ENCODE measurements around the gene OCIAD2.

GRCh38 chr4:48854982-48855381 lies 51.6 kb downstream of the OCIAD2 start:
- no peak for TF ChIP-seq POLR2A (IDR thresholded peaks at IDR 0.05; ENCODE audit: low read length)
- no peak for TF ChIP-seq GATA1 (IDR thresholded peaks at IDR 0.05; ENCODE audit: low read depth, low read length)

Measured in erythroblast (primary cell).